GM12873 (cell line): ENCODE measurements around the gene RUFY3.

Source experiments
- TF ChIP-seq, protein P1 (sequence below): IDR thresholded peaks from 2 replicates; pipeline ENCODE4 v1.5.1; 2012; ENCODE audit warnings: low read depth, mild to moderate bottlenecking, moderate library complexity, low read length, control low read depth; ENCODE audit not compliant: insufficient read depth; ENCODE audit errors: missing control alignments

The RUFY3 gene

DNA sequence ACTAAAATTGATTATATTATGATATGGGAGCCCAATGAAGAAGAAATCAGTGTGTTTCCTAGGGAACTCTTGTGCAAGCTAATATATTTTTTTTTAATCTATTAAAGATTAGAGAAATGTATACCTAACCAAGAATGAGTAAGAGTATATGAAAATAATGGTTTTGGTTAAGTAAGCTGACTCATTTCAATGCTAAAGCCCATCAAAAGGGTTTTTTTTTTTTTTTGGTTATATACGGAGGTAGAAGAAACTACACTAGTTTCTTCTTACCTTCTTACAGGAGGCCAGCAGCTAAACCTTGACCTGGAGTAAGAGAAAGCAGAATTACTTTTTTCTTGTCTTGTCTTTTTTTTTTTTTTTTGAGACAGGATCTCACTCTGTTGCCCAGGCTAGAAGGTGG, 27.5 kb downstream of the RUFY3 start:
- TF ChIP-seq, protein P1, sequence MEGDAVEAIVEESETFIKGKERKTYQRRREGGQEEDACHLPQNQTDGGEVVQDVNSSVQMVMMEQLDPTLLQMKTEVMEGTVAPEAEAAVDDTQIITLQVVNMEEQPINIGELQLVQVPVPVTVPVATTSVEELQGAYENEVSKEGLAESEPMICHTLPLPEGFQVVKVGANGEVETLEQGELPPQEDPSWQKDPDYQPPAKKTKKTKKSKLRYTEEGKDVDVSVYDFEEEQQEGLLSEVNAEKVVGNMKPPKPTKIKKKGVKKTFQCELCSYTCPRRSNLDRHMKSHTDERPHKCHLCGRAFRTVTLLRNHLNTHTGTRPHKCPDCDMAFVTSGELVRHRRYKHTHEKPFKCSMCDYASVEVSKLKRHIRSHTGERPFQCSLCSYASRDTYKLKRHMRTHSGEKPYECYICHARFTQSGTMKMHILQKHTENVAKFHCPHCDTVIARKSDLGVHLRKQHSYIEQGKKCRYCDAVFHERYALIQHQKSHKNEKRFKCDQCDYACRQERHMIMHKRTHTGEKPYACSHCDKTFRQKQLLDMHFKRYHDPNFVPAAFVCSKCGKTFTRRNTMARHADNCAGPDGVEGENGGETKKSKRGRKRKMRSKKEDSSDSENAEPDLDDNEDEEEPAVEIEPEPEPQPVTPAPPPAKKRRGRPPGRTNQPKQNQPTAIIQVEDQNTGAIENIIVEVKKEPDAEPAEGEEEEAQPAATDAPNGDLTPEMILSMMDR: no peak

DNA sequence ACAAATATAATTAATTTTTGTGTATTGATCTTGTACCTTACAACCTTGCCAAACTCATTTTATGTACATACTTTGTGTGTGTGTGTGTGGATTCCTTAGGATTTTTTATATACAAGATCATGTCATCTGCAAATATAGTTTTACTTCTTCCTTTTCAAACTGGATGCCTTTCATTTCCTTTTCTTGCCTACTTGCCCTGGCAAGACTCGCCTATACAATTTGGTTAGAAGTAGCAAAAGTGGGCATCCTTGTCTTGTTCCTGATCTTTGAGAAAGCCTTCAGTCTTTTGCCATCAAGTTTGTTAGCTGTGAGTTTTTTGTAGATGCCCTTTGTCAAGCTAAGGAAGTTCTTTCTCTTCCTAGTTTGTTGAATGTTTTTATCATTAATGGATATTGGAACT, 30.5 kb downstream of the RUFY3 start:
- TF ChIP-seq, protein P1: no peak

DNA sequence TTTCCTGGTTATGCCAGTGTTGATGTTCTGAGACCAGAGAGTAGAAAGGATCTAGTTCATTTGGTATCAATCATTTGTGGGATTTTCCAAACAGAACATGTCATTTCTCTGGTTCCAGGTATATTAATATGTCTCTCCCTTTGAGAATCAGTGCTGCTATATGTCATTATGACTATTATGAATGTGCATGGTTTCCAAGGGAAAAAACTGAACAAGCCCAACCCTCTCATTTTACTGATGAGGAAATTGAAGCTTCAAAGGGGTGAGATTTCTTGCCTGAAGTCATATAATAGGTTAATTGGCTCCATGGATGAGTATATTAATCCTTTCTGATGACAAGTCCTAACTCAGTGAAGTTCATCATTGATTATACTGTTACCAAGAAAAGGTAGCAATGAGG, 31.9 kb downstream of the RUFY3 start:
- TF ChIP-seq, protein P1: no peak

DNA sequence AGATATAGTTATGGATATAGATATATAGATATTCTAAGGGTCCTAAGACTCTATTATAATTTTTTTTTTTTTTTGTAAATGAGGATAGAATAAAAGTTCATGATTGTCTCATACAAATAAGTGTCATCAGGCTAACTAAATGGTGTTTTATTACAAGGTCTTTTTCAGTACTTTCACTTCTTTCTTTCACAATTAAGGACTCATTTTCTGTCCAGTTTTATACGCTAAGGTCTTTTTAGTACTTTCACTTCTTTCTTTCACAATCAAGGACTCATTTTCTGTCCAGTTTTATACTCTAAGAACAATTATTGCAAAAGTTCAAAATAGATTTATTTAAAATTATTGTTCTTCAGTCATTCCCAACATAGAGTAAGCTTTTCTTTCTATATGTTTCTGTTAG, 32.7 kb downstream of the RUFY3 start:
- TF ChIP-seq, protein P1: no peak

DNA sequence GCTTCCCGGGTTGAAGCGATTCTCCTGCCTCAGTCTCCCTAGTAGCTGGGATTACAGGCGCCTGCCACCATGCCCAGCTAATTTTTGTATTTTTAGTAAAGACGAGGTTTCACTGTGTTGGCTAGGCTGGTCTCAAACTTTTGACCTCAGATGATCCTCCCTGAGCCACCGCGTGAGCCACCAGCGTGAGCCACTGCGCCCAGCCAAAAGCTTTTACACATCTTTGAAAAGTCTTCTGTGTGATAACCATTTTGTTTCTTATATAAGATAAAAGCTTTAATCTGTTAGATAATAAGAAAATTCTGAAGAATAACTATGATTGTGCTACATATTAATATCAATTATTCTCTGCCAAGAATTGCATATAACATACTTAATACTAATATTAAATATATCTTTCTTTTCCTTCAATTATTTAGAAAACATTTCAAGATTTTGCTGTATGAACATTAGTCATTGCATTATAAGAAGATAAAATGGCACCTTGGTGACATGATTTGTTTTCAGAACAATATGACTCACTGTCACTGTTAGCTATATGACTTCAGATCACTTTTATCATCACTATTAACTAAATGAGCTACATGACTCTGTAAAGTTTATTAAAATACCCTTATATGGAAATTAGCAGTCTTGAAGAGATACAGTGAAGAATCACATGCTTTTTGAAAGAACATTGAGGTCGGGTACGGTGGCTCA, 33.4 kb downstream of the RUFY3 start:
- TF ChIP-seq, protein P1: no peak

DNA sequence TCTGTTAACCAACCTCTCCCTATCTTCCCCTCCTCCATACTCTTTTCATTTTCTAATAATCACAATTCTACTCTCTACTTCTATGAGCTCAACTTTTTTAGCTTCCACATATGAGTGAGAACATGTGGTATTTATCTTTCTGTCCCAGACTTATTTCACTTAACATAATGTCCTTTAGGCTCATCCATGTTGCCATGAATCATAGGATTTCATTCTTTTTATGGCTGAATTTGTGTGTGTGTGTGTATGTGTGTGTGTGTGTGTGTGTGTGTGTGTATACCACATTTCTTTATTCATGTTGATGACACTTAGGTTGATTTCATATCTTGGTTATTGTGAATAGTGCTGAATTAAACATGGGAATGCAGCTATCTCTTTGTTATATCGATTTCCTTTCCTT, 37.4 kb downstream of the RUFY3 start:
- TF ChIP-seq, protein P1: no peak

DNA sequence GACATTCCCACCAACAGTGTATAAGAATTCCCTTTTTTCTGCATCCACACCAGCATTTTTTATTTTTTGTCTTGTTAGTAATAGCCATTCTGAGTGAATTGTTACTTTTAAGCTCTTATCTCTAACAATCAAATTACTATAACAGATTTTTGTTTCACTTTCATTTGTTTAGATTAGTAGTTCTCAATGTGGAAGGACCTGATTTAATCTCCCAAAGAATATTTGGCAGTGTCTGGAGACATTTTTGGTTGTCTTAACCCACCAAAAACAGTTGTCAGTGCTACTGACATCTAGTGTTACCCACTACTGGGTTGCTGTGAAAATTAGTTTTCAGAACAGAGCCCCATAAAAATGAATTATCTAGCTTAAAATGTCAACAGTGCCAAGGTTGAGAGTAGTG, 37.9 kb downstream of the RUFY3 start:
- TF ChIP-seq, protein P1: no peak
